ENCODE data around the gene TEF. TPM values are rescaled to one million over a fixed set of nuclear protein-coding genes. Genes with fewer than 3 reads are reported as not detected.

The TEF gene
- total and polyA plus RNA-seq, 9 of the 15 experiments (the other 6 are each of a cell fraction or from before 2014, with no cell fraction given): 0.04 to 3.1 (median 1.2) TPM

- 0 out of 2 replicates have a peak, but pooled peaks have one; percentile 14 for TF ChIP-seq ETS1 (conservative IDR thresholded peaks at IDR 0.05; ENCODE audit: control insufficient read depth, low read depth, low read length)
Measured at GRCh38 chr22:41447435-41448188, 65.9 kb downstream of the TEF start (continued).

- peak; percentile 82 for ATAC-seq
- 1% methylated on average over 18 of the region's 28 CpGs for WGBS (ENCODE audit: insufficient coverage, low coverage, missing lambda C conversion rate)
- intact Hi-C loops (cut with micrococcal nuclease): loop anchor here (2.0 kb wide), 1 partner anchor 21 kb away; the partner anchor contains the start of genes ACO2 and PHF5A
- Histone ChIP-seq H3K9me1 (ENCODE audit: control insufficient read depth, insufficient read depth, low read length) (no peaks in the 10 kb centered on the region), H3K27ac (ENCODE audit: extremely low read depth, low read depth, low read length) (peak overlapping the region; percentile 94), H3K79me2 (ENCODE audit: control insufficient read depth, insufficient read depth, low read length) (peaks cover 46% of the 10 kb centered on the region), H3K36me3 (ENCODE audit: control insufficient read depth, insufficient read depth, low read length) (peaks cover under 1% of the 10 kb centered on the region; the same call in 1 of the 3 replicates), H3K27me3 (ENCODE audit: control insufficient read depth in 2 of 2, insufficient read depth in 2 of 2, low read length in 2 of 2) (no peaks in the 10 kb centered on the region), H2AFZ (ENCODE audit: low read depth, low read length) (peak overlapping the region; percentile 84), H3K4me3 (peak overlapping the region; percentile 92), H3K4me2 (ENCODE audit: insufficient read depth, low read length) (peak overlapping the region; percentile 94), H4K20me1 (replicated peaks; ENCODE audit: control insufficient read depth, insufficient read depth, low read length) (peaks cover 6% of the 10 kb centered on the region), H3K9me3 (replicated peaks; ENCODE audit: control insufficient read depth, insufficient read depth, low read depth, low read length) (no peaks in the 10 kb centered on the region), H3K9ac (ENCODE audit: insufficient read depth in 1 of 2, low read depth in 2 of 2, low read length in 2 of 2) (peak overlapping the region; percentile 89 to 96), H3K4me1 (replicated peaks in 1 of 2; ENCODE audit: control insufficient read depth in 2 of 2, insufficient read depth in 2 of 2, low read length in 2 of 2) (peaks cover 6 to 26% of the 10 kb centered on the region in 2 experiments; a peak in 4 of 5 replicates)
- in situ Hi-C loops (cut with MboI): no loop called here
- POLR2A ChIA-PET: interaction anchor here (0.6 to 1.9 kb wide), 5 partner anchors 10 to 74 kb away, joined by 3 to 12 read pairs (median 5); partner anchors contain the start of genes ACO2, PHF5A and TEF
- DNase-seq (ENCODE audit: extremely low read depth in 1 of 4, low spot score in 3 of 4): peak; percentile 62 to 94 (median 76)
- FAIRE-seq: peak; percentile 92
- CTCF ChIA-PET (ENCODE audit: low intra/inter-chr PET ratio): no interaction called here
- no TSS peak for BruUV-seq (replicated peaks)
- 0 out of 2 replicates have a peak, but pooled peaks have one; percentile 16 for TF ChIP-seq MGA (IDR thresholded peaks at IDR 0.05)
- TF ChIP-seq SIX5 (IDR thresholded peaks at IDR 0.05; ENCODE audit: borderline replicate concordance in 1 of 2, insufficient read depth in 1 of 2, low read depth in 1 of 2, low read length in 2 of 2): peak; percentile 49 to 59; a peak in 3 of 4 replicates
- no peak for TF ChIP-seq GATA2 (CRISPR knock-in tag; IDR thresholded peaks at IDR 0.05)
Measured at GRCh38 chr22:41448189-41448808, 66.6 kb downstream of the TEF start.
